Central memory CD4-positive, alpha-beta T cell (primary cell): ENCODE data around the gene ZNF134.

ENCODE experiments used
- DNase-seq: peaks from one replicate; pipeline ENCODE4 v3.0.0; 2022

ZNF134 gene

GRCh38 chr19:57641715-57642234 is 27.7 kb downstream of the ZNF134 start:
- DNase-seq: no peak

GRCh38 chr19:57642396-57643046 is 28.5 kb downstream of the ZNF134 start:
- DNase-seq: no peak

- DNase-seq: no peak
Observed at GRCh38 chr19:57643734-57644133, 29.7 kb downstream of the ZNF134 start.

- DNase-seq: no peak
Observed at GRCh38 chr19:57648331-57649003, 34.4 kb downstream of the ZNF134 start.

- DNase-seq: no peak
Observed at GRCh38 chr19:57651654-57651996, 37.6 kb downstream of the ZNF134 start.

- no peak for DNase-seq
Observed at GRCh38 chr19:57653689-57654088, 39.6 kb downstream of the ZNF134 start.

- DNase-seq: no peak
Observed at GRCh38 chr19:57655443-57655842, 41.4 kb downstream of the ZNF134 start.

GRCh38 chr19:57656346-57656745 is 42.3 kb downstream of the ZNF134 start:
- no peak for DNase-seq

- DNase-seq: no peak
Observed at GRCh38 chr19:57664269-57665127, 50.5 kb downstream of the ZNF134 start.

- no peak for DNase-seq
Observed at GRCh38 chr19:57665261-57665806, 51.3 kb downstream of the ZNF134 start.

GRCh38 chr19:57667228-57667627 is 53.2 kb downstream of the ZNF134 start:
- DNase-seq: no peak

- DNase-seq: no peak
Observed at GRCh38 chr19:57668635-57669034, 54.6 kb downstream of the ZNF134 start, which contains the start of gene ZSCAN4. Gene ZSCAN4, plus strand, starts transcription at chr19:57668935. Its CDS starts 7,211 bp downstream, at chr19:57676146.

GRCh38 chr19:57671124-57671895 is 57.3 kb downstream of the ZNF134 start:
- no peak for DNase-seq

- no peak for DNase-seq
Observed at GRCh38 chr19:57672466-57672865, 58.4 kb downstream of the ZNF134 start.
